Sigmoid colon (tissue), 7 donors: ENCODE measurements around the gene HSPH1. TPM values are rescaled to one million over a fixed set of nuclear protein-coding genes. Genes with fewer than 3 reads are reported as not detected.

ENCODE experiments used
- DNase-seq: peaks from one replicate; pipeline ENCODE4 v3.0.0-alpha.2; 2019
- H3K27ac ChIP-seq, 4 donors: fragments of 200-600 bp; sonication (generic); one replicate each; pipeline ENCODE4 v1.5.1; 2016 to 2019; ENCODE audit warnings: mild to moderate bottlenecking in 1 of 4
- H3K27me3 ChIP-seq, 3 donors: fragments of 200-600 bp; sonication (generic); one replicate each; pipeline ENCODE4 v1.5.1; 2019; ENCODE audit warnings: mild to moderate bottlenecking in 1 of 3
- H3K36me3 ChIP-seq, 4 donors: fragments of 200-600 bp; sonication (generic); one replicate each; pipeline ENCODE4 v1.5.1; 2016 to 2019
- H3K4me1 ChIP-seq, 4 donors: fragments of 200-600 bp; sonication (generic); one replicate each; pipeline ENCODE4 v1.5.1; 2017 to 2019
- H3K4me3 ChIP-seq, 4 donors: fragments of 200-600 bp; sonication (generic); one replicate each; pipeline ENCODE4 v1.5.1; 2017 to 2019; ENCODE audit warnings: mild to moderate bottlenecking in 2 of 4, moderate library complexity in 1 of 4
- H3K9me3 ChIP-seq, 4 donors: fragments of 200-600 bp in 3 of 4; sonication (generic) in 3 of 4; one replicate each; pipeline versions ENCODE4 v1.5.1 to v1.6.1; 2013 to 2019
- EP300 ChIP-seq, 4 donors: sonication (generic); formaldehyde crosslinking; IDR thresholded peaks; one replicate each; pipeline ENCODE4 v1.6.1; 2017; ENCODE audit warnings: antibody characterized with exemption in 4 of 4
- POLR2A ChIP-seq, 2 donors: fragments of 450-650 bp; IDR thresholded peaks; one replicate each; pipeline ENCODE4 v1.6.1; 2016; ENCODE audit warnings: antibody characterized with exemption in 2 of 2, mild to moderate bottlenecking in 2 of 2, moderate library complexity in 2 of 2
- POLR2AphosphoS5 ChIP-seq, 4 donors: sonication (generic); formaldehyde crosslinking; IDR thresholded peaks; one replicate each; pipeline ENCODE4 v1.6.1; 2017; ENCODE audit warnings: antibody characterized with exemption in 4 of 4
- WGBS, 2 donors: extraction: QIAGEN DNeasy Blood & Tissue Kit; methylation state at CpG; one replicate each; pipeline ENCODE4 v1.1.7; 2013; 5-methylcytosine and 5-hydroxymethylcytosine counted together
- intact Hi-C: fragments of 100-400 bp; cut with DNase I; formaldehyde crosslinking; loops from one replicate; pipeline ENCODE4 v1.15.1; 2023
- polyA plus RNA-seq, 3 donors: library from polyadenylated mRNA; stranded (reverse); fragments of 200-250 nt; gene quantifications; one replicate each; pipeline ENCODE4 v1.2.3, GENCODE V29; 2013
- total RNA-seq, 4 donors: library from RNA; depleted of rRNA; stranded (reverse); fragments of >200 nt; gene quantifications; one replicate each; pipeline ENCODE4 v1.1.0, GENCODE V29; 2016
- TF ChIP-seq, protein P1 (sequence below), 4 experiments: fragments of 450-650 bp in 3 of 4; fragments of 200-600 bp in 1 of 4; IDR thresholded peaks; one replicate each; pipeline ENCODE4 v1.5.1; 2016 to 2019; ENCODE audit warnings: antibody characterized with exemption in 4 of 4, mild to moderate bottlenecking in 3 of 4, moderate library complexity in 2 of 4
- donor health status: healthy with polysubstance abuse.
- donor health status: Bipolar disorder and iron deficiency.
- donor health status: healthy.

The HSPH1 gene
- total and polyA plus RNA-seq, 7 donors = 12.0 to 41.5 (median 30.7) TPM

DNA sequence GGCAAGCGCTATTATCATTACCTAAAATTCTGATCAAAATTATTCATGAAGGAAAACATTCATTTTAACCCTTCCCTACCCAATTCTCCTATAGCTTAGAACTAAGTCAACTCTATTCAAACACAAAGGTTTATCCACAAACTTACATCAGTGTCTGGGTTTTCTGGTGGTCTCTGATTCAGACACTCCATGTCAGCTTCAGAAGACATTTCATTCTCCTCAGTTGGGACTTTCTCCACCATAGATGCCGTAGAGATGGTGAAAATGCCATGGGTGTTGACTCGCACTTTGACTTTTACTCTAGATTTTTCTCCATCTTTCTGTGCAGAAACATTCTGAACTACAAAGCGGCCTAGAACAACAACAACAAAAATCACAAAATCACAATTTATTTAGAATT is 16.3 kb downstream of the HSPH1 start:
- intact Hi-C loops = no loop called here
- WGBS, 2 donors = 96 to 98% methylated on average over 4 of the region's 4 CpGs

DNA sequence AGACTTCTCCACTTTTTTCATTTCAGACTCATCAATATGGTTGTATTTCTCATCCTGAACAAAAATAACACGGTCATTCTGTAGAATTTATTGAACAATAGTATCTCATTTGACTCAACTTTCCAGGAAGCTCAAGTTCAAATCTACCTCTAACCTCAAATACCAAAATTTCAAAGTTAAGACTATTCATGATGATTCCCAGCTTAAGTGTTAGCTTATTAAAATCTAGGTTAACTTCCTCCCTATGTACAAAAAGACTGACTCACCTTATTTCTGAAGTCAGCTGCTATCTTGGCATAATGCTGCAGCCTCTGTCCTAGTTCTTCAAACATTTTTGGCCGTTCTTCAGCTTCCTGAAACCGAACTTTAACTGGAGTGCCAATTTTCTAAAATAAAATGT is 23.2 kb downstream of the HSPH1 start:
- intact Hi-C loops = no loop called here
- 89 to 93% methylated on average over 3 of the region's 3 CpGs for WGBS, 2 donors
- H3K9me3 ChIP-seq = no peaks in the 10 kb centered on the region
- TF ChIP-seq POLR2A (IDR thresholded peaks at IDR 0.05) (no peak), EP300 (IDR thresholded peaks at IDR 0.05) (no peak), POLR2AphosphoS5 (IDR thresholded peaks at IDR 0.05) (no peak)
- TF ChIP-seq, protein P1, sequence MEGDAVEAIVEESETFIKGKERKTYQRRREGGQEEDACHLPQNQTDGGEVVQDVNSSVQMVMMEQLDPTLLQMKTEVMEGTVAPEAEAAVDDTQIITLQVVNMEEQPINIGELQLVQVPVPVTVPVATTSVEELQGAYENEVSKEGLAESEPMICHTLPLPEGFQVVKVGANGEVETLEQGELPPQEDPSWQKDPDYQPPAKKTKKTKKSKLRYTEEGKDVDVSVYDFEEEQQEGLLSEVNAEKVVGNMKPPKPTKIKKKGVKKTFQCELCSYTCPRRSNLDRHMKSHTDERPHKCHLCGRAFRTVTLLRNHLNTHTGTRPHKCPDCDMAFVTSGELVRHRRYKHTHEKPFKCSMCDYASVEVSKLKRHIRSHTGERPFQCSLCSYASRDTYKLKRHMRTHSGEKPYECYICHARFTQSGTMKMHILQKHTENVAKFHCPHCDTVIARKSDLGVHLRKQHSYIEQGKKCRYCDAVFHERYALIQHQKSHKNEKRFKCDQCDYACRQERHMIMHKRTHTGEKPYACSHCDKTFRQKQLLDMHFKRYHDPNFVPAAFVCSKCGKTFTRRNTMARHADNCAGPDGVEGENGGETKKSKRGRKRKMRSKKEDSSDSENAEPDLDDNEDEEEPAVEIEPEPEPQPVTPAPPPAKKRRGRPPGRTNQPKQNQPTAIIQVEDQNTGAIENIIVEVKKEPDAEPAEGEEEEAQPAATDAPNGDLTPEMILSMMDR (IDR thresholded peaks at IDR 0.05) = no peak
- peaks cover 23 to 83% (median 27%) of the 10 kb centered on the region in 4 donors for H3K36me3 ChIP-seq
- no peaks in the 10 kb centered on the region for H3K4me1 ChIP-seq
- no peaks in the 10 kb centered on the region for H3K27me3 ChIP-seq
- no peak for DNase-seq
- H3K27ac ChIP-seq = no peak overlapping the region
- no peak overlapping the region for H3K4me3 ChIP-seq

More for the DNA sequence above, 16.3 kb downstream of the HSPH1 start:
- Histone ChIP-seq H3K27ac (no peak overlapping the region), H3K36me3 (peaks cover 6 to 100% (median 34%) of the 10 kb centered on the region in 4 donors), H3K4me1 (no peaks in the 10 kb centered on the region), H3K27me3 (no peaks in the 10 kb centered on the region), H3K9me3 (no peaks in the 10 kb centered on the region), H3K4me3 (no peak overlapping the region)
- no peak for TF ChIP-seq EP300 (IDR thresholded peaks at IDR 0.05)
- TF ChIP-seq POLR2AphosphoS5 (IDR thresholded peaks at IDR 0.05) = no peak
- no peak for TF ChIP-seq POLR2A (IDR thresholded peaks at IDR 0.05)
- TF ChIP-seq, protein P1 (IDR thresholded peaks at IDR 0.05) = no peak
- DNase-seq = no peak

DNA sequence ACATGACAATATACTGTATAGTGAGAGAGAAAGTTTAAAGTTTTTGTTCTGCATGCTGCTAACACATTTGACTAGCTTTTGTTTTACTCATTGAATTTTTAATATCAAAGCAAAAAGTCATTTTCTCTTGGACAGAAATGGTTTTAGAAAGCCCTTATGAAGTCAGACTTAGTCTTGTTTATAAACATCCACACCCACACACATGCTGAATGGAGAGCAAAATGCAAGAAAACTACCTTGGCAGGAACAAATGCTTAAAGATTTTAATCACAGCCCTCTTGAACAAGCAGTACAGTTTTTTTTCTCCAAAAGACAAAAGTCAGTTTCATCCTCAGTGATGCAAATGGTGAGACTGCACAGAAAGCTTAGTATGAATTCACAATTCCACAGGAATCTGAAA is 25.0 kb downstream of the HSPH1 start:
- peaks cover 17 to 65% (median 23%) of the 10 kb centered on the region in 4 donors for H3K36me3 ChIP-seq
- intact Hi-C loops = no loop called here
- TF ChIP-seq POLR2AphosphoS5 (IDR thresholded peaks at IDR 0.05) = no peak
- H3K9me3 ChIP-seq = no peaks in the 10 kb centered on the region
- no peaks in the 10 kb centered on the region for H3K27me3 ChIP-seq
- no peak for DNase-seq
- H3K4me1 ChIP-seq = no peaks in the 10 kb centered on the region
- no peak overlapping the region for H3K4me3 ChIP-seq
- no peak overlapping the region for H3K27ac ChIP-seq

DNA sequence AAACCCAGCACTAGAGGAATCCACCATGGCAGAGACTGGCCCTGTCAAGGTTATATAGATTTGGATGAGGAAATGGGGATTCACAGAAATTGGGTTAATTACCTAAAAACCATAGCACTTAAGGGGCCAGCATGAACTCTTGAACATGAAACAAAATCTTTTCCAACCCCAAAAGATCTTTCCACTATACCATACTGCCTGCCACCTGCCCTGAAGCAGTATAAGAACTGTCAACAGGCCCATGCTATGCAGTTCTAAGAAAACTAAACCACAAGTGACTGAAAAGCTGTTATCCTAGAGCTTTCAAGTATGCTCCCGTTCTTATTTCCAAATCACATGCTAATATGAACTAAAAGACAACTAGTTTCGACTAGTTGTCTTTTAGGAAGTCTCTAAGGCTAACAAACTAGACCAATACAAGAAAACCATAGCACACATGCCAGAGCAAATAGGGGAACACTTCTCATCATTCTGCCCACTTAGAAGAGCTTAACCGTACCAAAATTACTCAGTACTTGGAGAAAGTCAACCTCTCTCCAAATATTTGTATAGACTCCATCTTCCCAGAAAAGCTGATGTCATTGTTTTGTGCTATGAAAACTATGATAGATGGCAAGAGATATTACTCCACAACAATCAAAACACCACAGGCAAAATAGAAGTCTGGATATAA is 27.5 kb downstream of the HSPH1 start:
- intact Hi-C loops = no loop called here
- Histone ChIP-seq H3K4me1 (no peaks in the 10 kb centered on the region), H3K4me3 (no peak overlapping the region), H3K27ac (no peak overlapping the region), H3K27me3 (no peaks in the 10 kb centered on the region), H3K9me3 (no peaks in the 10 kb centered on the region), H3K36me3 (peaks cover 10 to 39% (median 20%) of the 10 kb centered on the region in 4 donors)
- 76 to 83% methylated on average over 3 of the region's 3 CpGs for WGBS, 2 donors
- no peak for DNase-seq
- TF ChIP-seq, protein P1 (IDR thresholded peaks at IDR 0.05) = no peak
- TF ChIP-seq POLR2A (IDR thresholded peaks at IDR 0.05) (no peak), EP300 (IDR thresholded peaks at IDR 0.05) (no peak), POLR2AphosphoS5 (IDR thresholded peaks at IDR 0.05) (no peak)

DNA sequence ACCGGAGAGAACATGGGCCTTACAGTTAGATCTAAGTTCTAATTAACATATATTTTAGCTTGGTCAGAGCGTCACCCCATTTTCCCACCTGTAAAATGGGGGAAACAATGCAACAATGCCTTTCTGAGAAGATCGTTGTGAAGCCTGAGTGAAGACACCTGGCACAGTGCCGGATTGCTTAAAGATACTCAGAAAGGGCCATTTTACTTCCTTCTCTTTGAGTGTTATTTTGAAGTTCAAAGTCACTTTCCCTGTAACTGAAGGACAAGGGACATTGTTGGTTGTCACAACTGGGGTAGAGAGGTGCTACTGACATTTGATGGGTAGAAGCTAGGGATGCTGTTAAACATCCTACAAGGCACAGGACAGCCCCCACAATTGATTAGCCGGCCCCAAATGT is 28.1 kb downstream of the HSPH1 start:
- no peaks in the 10 kb centered on the region for H3K9me3 ChIP-seq
- no peaks in the 10 kb centered on the region for H3K27me3 ChIP-seq
- no peak overlapping the region for H3K4me3 ChIP-seq
- TF ChIP-seq EP300 (IDR thresholded peaks at IDR 0.05) (no peak), POLR2A (IDR thresholded peaks at IDR 0.05) (no peak), POLR2AphosphoS5 (IDR thresholded peaks at IDR 0.05) (no peak)
- TF ChIP-seq, protein P1 (IDR thresholded peaks at IDR 0.05) = no peak
- no peak for DNase-seq
- H3K27ac ChIP-seq = no peak overlapping the region
- H3K4me1 ChIP-seq = no peaks in the 10 kb centered on the region
- peaks cover 7 to 34% (median 17%) of the 10 kb centered on the region in 4 donors for H3K36me3 ChIP-seq
- intact Hi-C loops = no loop called here
- WGBS, 2 donors = 79 to 91% methylated on average over 5 of the region's 5 CpGs
